ENCODE measurements around the gene POGLUT3.

Gene POGLUT3

DNA sequence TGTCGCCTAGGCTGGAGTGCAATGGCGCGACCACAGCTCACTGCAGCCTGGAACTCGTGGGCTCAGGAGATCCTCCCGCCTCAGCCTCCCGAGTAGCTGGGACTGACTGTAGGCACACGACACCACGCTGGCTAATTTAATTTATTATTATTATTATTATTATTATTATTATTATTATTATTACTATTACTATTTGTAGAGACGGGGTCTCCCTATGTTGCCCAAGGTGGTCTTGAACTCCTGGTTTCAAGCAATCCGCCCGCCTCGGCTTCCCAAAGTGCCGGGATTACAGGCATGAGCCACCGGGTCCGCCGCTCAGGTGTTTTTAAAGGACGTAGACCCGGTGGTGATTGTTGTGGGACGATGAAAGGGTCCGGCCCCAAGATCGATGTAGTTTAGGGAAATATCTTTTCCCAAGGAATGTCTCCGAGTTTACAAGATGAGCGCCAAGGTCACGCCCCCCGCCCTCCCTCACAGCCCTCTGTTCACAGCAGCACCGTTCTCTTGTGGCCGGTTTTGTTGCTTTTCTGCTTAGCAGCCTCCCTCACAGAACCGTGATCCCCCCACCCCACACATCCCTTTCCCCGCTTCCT, 728 bp upstream of the POGLUT3 start:
- DNase-seq, result no peak

- DNase-seq, result peak; percentile 99
Measured at GRCh38 chr11:108497317-108498045, 703 bp downstream of the POGLUT3 start.

DNA sequence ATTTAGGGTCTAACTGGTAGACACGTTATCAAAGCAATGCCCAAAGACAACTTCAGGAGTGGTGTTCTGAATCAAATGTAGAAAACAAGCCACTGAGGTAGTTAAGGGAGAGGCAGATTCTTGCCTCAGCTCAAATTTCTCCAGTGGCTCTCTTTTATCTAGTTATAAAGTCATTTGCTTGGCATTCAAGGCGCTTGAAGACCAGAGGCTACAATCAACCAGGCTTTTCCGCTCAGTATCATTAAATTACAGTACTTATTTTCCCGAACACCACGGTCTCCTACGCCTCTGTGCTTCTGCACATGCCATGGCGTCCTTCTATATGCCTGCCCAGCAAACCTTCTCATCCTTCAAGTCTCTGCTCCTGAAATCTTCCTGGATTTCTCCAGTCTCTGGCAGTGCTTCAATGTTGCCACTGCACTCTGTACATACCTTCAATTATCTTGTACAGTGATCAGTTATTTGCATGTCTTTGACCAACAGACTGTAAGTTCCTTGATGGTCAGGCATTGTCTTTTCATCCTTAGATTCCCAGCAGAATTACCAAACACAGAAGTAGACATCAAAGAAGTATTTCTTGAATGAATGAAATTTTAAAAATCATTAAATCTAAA, 1.4 kb downstream of the POGLUT3 start:
- DNase-seq, result peak; percentile 26

DNA sequence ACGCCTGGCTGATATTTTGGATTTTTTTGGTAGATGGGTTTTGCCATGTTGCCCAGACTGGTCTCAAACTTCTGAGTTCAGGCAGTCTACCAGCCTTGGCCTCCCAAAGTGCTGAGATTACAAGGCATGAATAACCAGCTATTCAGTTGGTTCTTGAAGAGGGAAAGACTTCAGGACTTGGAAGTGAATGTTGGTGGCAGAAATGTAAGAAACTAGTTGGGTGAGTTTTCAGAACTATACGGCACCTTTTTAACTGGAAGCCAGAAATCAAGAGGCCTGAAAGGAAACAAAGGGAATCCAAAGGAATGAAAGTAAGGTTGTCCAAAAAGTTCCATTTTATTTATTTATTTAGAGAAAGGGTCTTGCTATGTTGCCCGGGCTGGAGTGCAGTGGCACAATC, 2.9 kb downstream of the POGLUT3 start:
- DNase-seq, result no peak

GRCh38 chr11:108494182-108494581, 4.0 kb downstream of the POGLUT3 start:
- no peak for DNase-seq

DNA sequence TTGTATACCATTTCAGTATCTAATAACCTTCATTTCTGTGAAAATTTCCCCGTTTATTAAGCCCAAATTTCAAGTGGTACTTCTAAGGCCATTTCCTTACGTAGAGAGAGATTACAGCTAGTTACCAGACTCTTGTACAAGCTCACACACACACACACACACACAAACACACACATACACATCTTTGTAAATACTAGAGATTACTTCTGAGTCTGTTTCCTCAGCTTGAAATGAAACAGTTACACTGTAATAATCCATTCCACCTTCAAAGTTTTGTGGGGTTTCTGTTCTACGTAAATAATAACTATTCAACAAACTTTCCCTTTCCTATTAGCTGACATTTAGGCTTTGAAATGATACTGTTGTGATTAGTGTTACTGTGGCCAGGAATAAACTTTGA, 6.2 kb downstream of the POGLUT3 start:
- DNase-seq, result no peak

- no peak for DNase-seq
Measured at GRCh38 chr11:108486828-108487227, 11.4 kb downstream of the POGLUT3 start.

DNA sequence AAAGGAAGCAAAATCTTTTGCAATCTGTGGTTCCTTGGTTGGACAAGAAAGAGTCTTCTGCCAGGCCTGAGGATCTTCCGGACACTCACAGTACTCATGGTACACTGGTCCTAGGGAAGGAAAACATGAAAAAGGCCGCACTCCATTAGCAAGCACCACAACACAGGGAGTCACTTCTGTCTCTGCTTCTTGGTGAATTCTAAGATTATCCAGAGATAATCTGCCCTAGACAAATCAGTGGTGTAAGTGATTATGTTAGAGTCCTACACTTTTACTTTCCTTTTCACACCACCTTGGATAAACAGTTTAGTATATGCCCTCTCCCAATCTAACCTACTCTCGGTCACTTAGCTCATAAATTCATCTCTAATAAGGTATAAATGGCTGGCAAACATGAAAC, 11.9 kb downstream of the POGLUT3 start:
- DNase-seq, result no peak

- DNase-seq, result no peak
Measured at GRCh38 chr11:108483163-108483562, 15.0 kb downstream of the POGLUT3 start.

GRCh38 chr11:108474664-108475463, 23.3 kb downstream of the POGLUT3 start:
- DNase-seq, result no peak

GRCh38 chr11:108472681-108473080, 25.5 kb downstream of the POGLUT3 start:
- no peak for DNase-seq

DNA sequence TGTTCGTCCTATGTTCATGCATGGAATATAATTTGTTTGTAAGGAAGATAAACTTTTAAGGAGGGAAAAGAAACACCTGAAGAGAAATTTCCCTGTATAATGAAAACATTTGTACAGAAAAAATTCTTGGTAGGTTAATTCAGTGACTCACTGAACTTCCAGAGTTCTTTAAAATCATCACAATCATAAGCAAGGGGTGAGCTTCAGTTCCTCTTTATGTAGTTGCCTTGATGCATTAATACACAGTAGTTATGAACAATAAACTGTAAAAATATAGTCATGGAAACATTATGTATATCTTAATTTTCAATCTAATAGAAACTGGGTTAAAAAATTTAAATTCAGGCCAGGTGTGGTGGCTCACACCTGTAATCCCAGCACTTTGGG, 29.7 kb downstream of the POGLUT3 start:
- DNase-seq, result no peak

DNA sequence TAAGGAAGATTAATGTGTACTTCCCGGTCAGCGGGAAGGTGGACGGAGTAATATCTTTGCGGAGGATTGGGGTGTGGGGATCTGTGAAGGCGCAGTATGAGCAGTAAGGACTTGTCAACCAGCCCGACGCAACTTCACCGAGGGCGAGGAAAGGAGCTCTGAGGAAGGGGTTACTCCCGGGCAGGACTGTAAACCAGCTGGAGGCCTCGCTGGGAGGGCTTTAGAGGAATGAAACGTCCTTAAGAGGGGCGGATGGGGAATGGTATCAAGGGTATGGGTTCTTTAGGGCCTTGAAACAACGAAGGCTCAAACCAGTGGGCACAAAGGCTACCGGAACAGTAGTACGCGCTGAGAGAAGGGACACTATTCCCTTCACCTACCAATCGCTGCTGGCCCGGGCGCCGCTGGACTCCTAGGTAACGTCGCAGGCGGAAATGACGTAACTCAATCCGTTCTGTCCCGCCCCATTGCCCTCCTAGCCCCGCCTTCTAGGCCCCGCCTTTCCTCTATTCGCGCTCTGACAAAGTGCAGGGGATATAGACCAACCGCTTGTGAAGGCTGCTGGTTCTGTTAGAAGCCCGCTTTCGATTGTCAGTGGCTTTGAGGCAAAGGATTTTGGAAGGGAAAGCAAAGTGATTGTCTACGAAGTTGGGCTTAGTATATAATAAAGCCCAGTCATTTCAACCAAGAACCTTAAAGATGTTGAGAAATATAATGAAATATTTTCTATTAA, 30.9 kb downstream of the POGLUT3 start, which contains the start of gene C11orf65:
Gene C11orf65, minus strand, starts transcription at position 439 of the 733 bp plus-strand sequence. CDS start 5,970 bp downstream, outside the sequence.
- DNase-seq, result peak; percentile 98

- DNase-seq, result no peak
Measured at GRCh38 chr11:108466405-108466804, 31.8 kb downstream of the POGLUT3 start.

GRCh38 chr11:108453207-108453835, 44.9 kb downstream of the POGLUT3 start:
- DNase-seq, result no peak

Measured in fibroblast of skin of right biceps (primary cell).